Measurements from ENCODE around the gene CCDC92.
"Not testable (repeated sequence)": the region's sequence is repeated elsewhere in the genome, so short reads cannot be mapped to it uniquely, and the experiment has no call there.

The CCDC92 gene

DNA sequence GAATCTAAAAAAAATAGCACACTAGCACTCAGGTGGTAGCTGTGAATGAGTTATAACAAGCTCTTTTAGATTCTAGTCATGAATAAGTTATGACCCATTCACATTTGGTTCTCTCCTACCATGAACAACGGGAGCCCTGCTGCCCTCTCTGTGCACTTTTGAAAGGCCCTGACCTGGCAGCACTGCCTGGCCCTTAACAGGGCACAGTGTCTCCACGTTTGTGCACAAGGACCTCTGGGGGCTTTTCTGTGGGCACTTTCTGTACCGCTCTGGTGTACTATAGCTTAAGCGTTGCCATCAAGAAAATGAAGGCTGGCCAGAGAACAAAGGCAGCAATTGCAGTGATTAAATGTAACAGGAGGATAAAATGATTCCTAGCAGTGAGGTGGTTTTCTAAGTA is 21.2 kb downstream of the CCDC92 start:
- no peak for DNase-seq (ENCODE audit: low read depth)
- no peak overlapping the region for H3K4me3 ChIP-seq (ENCODE audit: low read depth, low read length)
- no peak for TF ChIP-seq CTCF (conservative IDR thresholded peaks at IDR 0.05; ENCODE audit: low read depth, low read length)

DNA sequence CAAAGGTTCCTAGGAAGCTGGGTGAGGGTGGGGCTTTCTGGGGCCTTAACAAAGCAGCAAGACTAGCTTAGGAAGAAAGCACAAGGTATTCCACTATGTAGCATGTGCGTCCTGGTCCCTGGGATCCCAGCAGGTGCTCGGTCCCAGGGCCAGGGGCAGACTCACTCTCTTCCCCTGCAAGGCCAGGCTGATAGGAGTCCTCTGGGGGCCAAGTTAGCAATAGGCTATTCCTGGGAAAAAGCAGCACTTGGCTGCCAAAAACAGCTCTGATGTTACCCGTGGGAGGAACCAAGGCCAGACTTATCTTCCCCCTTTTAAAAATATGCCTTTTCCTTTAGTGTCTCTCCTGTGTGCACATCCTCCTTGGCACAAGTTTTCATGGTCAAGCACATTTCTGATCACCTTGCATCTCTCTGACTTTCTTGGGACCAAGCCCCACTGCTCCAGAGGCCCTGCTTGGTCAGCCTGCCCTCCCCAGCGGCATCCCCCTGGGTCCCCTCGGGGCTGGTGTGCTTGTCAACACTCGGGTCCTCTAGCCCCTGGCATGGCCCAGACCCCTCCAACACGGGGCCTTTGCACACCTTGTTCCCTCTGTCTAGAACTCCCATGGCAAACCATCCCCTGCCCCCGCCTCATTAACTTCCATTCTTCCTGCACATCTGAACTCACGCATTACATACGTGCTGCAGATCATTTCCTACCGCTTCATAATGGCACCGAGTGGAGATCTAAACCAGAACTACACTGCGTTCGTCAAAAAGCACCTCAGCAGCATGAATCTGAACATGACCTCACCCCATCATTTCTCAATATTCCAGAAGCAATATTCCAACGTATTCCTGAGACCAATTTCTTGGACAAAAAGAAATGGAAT is 21.9 kb downstream of the CCDC92 start:
- no peak for DNase-seq (ENCODE audit: low read depth)
- no peak for TF ChIP-seq CTCF (conservative IDR thresholded peaks at IDR 0.05; ENCODE audit: low read depth, low read length)
- H3K4me3 ChIP-seq (ENCODE audit: low read depth, low read length): no peak overlapping the region

DNA sequence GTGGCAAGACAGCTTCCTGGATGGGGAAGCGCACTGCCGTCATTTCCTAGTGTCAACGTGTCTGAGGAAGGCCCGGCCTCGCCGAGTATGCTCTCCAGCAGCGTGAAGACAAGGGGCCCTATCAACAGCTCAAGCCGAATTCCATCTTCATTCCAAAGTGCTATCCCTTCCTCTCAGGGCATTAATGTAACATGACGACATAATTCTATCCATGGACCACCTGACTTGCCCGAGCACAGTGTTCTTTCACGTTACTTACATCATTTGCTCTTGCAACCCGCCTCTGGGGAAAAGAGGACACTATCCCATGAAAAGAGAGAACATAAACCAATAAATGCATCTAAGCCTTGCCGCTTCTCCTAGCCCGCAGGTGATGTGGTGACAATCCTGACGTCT is 22.9 kb downstream of the CCDC92 start:
- DNase-seq (ENCODE audit: low read depth): no peak
- H3K4me3 ChIP-seq (ENCODE audit: low read depth, low read length): no peak overlapping the region
- TF ChIP-seq CTCF (conservative IDR thresholded peaks at IDR 0.05; ENCODE audit: low read depth, low read length): no peak

DNA sequence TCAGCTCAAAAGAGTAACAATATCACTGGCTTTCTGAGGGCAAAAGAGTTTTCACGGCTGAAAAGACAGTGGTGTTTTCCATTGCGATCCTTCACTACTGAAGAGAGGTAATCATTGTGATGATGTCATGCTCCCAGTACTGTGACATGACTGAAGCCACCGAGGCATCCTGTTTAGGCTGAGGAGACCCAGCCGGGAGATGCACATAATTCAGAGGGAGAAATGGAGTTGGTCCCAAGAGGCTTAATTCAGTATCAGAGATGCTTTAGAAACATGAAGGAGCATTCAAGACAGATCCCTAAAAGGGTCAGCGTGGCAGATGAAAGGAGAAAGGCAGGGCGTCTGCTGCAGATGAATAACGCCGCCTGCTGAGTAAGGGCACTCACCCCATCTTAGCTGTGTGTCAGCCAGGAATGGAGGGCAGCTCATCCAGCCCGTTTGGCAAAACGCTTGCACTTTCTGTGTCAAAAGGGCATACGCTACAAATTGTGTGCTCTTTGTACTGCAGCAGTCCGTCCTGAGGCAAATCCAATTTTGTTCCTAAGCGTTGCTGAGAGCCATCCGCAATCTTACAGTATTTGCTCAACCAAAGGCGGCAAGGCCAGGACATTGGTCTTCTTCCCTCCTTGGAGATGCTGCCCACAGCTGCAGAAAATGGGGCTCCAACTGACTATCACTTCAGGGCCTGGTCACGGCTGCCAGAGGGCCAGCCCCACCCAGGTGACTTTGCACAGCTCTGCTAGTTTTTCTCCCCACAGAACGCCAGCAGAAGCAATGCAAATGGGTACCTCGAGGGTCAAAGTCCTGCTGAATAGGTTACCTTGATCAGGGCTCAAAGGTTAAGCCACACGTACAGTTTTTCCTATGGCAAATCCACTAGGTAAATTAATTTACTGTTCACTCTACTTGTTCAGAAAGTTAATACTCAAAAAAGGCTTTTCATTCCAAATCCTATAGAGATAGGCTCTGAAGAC is 23.5 kb downstream of the CCDC92 start:
- no peak for TF ChIP-seq CTCF (conservative IDR thresholded peaks at IDR 0.05; ENCODE audit: low read depth, low read length)
- DNase-seq (ENCODE audit: low read depth): no peak
- H3K4me3 ChIP-seq (ENCODE audit: low read depth, low read length): no peak overlapping the region

GRCh38 chr12:123948401-123948795 is 24.2 kb downstream of the CCDC92 start:
- no peak for DNase-seq (ENCODE audit: low read depth)
- no peak overlapping the region for H3K4me3 ChIP-seq (ENCODE audit: low read depth, low read length)
- TF ChIP-seq CTCF (conservative IDR thresholded peaks at IDR 0.05; ENCODE audit: low read depth, low read length): no peak

DNA sequence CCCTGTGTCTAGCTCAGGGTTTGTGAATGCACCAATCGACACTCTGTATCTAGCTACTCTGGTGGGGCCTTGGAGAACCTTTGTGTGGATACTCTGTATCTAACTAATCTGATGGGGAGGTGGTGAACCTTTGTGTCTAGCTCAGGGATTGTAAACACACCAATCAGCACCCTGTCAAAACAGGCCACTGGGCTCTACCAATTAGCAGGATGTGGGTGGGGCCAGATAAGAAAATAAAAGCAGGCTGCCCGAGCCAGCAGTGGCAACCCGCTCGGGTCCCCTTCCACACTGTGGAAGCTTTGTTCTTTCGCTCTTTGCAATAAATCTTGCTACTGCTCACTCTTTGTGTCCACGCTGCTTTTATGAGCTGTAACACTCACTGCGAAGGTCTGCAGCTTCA is 25.1 kb downstream of the CCDC92 start:
- H3K4me3 ChIP-seq (ENCODE audit: low read depth, low read length); DNase-seq (ENCODE audit: low read depth): not testable (repeated sequence)

- DNase-seq (ENCODE audit: low read depth); H3K4me3 ChIP-seq (ENCODE audit: low read depth, low read length): not testable (repeated sequence)
Measured at GRCh38 chr12:123946516-123947505, 25.8 kb downstream of the CCDC92 start.

Measured in choroid plexus epithelial cell (primary cell).